HG02678 (cell line): Measurements from ENCODE around the gene ABHD10.

Experiments used
- ATAC-seq: cut with Tn5 transposase; IDR thresholded peaks from one replicate; pipeline ENCODE4 v1.9.1; 2021; ENCODE audit warnings: mild to moderate bottlenecking, moderate library complexity; ENCODE audit not compliant: unreplicated experiment

The ABHD10 gene

DNA sequence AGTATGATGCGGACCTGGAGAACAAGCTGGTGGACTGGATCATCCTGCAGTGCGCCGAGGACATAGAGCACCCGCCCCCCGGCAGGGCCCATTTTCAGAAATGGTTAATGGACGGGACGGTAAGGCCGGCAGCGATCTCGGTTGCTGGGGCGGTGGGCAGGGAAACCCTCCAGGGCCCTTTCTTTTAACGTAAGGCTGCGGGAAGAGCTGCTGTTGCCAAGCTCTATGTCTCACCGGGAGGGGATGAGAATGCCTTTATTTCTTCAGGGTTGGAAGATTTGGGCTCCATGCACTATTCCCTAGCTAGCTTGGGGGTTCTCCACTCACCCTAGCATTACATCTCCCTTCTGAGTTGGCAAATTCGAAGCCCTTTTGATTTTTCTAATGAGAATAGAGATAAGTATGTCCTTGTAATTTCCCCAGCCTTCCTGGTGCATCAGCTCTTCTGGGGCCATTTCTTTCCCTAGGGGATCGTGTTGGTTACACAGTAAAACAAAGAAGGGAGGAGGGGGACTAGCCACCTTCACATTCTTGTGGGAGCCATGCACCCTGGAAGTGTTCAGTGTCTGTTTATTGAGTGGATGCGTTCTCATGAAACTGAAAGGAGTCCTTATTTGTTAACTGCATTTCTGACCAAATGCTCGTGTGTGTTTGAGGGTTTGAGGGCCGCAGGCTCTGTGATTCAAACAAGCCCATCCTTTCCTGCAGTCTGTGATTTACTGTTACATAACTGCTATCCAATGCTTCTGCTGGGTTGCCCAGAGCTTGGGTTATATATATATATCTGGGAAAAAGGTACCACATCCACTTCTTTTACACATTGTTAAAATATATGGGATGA lies 20.9 kb downstream of the ABHD10 start:
- no peak for ATAC-seq

- no peak for ATAC-seq
Measured at GRCh38 chr3:112000367-112000771, 21.5 kb downstream of the ABHD10 start.

DNA sequence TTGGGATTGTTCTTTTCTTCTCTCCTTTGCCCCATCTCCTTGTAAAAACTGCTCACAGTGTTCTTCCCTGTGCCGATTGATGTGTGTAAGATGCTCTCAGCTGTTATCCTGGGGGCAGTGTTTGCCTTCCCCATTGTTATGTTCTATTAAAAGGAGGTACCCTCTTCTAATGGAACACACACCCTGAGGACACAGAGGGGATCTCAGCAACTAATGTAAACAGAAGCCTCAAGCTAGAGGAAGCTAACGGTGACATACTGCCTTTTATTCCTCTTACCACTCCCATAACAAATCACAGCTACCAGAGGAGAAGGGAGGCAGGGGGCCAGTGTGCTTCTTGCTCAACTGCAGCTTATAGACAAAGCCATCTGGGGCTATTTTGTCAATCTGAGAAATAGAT lies 22.1 kb downstream of the ABHD10 start:
- ATAC-seq: no peak

- ATAC-seq: no peak
Measured at GRCh38 chr3:112001526-112001925, 22.7 kb downstream of the ABHD10 start.

- no peak for ATAC-seq
Measured at GRCh38 chr3:112002096-112002971, 23.5 kb downstream of the ABHD10 start.

- no peak for ATAC-seq
Measured at GRCh38 chr3:112003321-112004080, 24.7 kb downstream of the ABHD10 start.

- no peak for ATAC-seq
Measured at GRCh38 chr3:112004187-112004586, 25.4 kb downstream of the ABHD10 start.

DNA sequence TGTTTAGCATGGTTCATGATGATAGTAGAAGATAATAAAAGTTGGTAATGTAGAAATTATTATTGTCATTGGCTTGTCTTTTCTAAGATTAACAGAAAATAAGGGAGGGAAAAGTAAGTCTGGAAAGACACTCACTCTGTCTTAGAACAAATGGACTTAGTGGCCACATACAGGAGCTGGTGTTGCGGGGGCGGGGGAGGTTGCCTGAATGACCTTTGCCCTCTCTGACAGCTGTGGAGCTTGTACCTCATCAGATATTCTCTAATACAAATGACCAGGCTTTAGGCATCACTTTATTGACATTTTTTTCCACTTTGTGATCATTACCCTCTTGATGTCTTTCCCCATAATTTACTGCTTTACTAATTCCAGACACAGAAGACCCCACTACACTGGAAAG lies 25.8 kb downstream of the ABHD10 start:
- ATAC-seq: no peak

DNA sequence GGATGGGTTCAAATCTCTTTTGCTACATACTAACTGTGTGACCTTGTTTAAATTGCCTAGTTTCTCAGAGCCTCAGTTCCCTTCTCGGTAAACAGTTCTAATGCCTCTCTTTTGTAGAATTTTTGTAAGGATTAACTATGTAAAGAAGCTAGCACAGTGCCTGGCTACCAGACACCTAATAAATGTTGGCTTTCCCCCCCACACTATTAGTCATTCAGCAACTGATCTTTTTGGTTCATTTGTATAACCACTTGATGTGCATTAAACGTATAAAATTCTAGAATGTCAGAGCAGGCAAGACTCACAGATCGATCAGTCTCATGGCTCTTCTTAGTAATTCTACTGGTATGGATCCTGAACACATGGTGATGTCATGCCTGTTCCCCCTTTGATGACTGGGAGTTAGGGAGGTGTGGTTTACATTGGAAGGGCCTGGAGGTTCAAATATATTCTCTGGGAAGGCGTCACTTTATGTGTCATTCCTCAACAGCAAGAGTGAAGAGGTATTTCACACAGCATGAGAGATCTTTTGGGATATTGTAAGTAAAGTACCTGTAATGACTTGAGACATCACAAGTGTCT lies 26.4 kb downstream of the ABHD10 start:
- ATAC-seq: no peak

DNA sequence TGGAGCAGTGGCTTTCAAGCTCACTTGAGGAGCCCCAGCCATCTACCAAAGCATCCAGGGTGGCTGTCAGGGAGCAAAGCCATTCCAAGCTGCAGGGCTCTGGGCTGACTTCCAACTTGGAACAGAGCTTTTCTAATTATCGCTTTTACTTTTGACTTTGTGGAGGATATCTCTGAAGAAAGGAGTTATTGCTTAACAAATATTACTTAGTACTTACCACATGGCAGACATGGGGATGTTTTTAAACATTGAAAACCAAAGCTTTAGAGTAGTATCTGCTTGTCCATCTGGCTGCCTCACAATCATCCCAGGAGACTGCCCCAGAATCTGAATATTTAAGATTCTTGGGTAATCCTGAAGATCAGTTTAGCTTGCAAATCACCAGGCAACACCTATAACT lies 28.8 kb downstream of the ABHD10 start:
- no peak for ATAC-seq

GRCh38 chr3:112009670-112010069 lies 30.8 kb downstream of the ABHD10 start:
- ATAC-seq: no peak

- ATAC-seq: no peak
Measured at GRCh38 chr3:112010636-112011035, 31.8 kb downstream of the ABHD10 start.

DNA sequence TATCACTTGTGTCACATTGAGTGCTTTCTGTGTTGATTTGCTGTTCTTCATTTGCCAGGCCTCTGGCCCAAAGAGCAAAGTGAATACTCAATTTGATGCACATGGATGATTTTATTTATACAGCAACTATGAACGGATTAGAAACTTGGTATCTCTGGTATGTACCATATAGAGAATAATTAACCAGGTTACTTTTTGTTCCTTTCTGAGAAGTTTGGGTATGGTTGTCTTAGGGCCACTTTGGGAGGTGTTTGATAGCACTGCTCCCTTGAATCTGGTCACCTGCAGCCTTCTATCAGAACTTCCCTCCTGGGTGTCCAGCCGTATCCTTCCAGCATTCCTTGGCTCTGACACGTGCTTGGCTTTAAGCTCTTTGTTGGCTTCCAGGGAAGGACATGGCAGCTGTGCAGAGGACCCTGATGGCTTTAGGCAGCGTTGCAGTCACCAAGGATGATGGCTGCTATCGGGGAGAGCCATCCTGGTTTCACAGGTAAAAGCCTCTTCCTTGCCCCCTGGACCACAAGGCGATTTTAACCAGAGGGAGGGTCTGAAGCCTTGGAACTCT lies 32.6 kb downstream of the ABHD10 start:
- no peak for ATAC-seq

- no peak for ATAC-seq
Measured at GRCh38 chr3:112012205-112012992, 33.6 kb downstream of the ABHD10 start.

- ATAC-seq: peak; percentile 87
Measured at GRCh38 chr3:112013058-112013783, 34.4 kb downstream of the ABHD10 start.

DNA sequence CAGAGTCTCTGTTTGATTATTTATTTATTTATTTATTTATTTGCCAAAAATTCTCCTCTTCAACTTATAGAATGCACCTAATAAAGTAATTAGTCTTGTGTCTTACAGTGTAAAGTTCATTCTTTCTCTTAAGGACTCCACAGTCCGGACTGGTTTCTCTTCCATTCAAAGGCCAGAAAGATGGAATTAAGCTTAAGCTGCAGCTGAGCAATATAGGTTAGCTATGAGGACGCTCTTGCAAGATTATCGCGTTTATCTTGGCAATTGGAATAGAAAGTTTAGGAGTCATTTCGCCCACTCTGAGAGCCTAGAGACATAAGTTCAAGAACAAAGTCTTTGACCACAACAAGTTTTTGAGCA lies 34.9 kb downstream of the ABHD10 start:
- ATAC-seq: no peak

DNA sequence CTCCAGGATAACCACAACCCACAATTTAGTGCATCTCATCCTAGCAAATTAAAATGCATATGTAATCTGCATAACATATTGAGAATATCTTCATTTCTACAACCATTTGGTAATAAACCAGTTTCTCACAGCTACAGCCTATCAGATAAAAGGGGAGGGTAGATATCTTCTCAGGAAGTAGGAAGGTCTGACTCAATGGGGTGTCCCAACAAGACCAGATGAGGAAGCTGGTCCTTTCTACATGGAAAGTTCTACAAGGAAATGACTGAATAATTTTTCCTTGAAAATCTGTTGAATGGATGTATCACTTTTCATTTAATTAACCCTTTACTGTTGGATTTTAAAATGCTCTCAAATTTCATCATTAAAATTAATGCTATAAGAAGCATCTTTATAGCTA lies 38.3 kb downstream of the ABHD10 start:
- ATAC-seq: no peak

DNA sequence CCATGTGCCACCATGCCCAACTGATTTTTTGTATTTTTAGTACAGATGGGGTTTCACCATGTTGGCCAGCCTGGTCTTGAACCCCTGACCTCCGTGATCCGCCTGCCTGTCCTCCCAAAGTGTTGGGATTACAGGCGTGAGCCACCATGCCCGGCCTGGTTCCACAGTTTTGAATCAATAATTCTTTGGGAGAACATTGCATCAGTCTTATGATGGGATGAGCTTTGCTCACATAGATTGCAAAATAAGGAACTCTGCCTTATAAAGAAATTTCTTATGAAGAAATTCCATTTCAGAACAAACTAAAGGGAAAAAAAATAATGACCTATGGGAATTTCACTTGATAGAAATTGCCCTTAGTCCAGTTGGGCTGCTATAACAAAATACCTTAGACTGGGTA lies 39.9 kb downstream of the ABHD10 start:
- no peak for ATAC-seq

- ATAC-seq: no peak
Measured at GRCh38 chr3:112019716-112020115, 40.9 kb downstream of the ABHD10 start.
